NB4 (cell line): ENCODE data around the gene CDH7.

Experiments
- CTCF ChIP-seq: IDR thresholded peaks from one replicate; pipeline ENCODE4 v1.5.1; 2012; ENCODE audit warnings: low read depth, low read length
- MAX ChIP-seq: IDR thresholded peaks from 2 replicates; pipeline ENCODE4 v1.6.1; 2011; ENCODE audit warnings: low read depth, low read length
- POLR2A ChIP-seq: IDR thresholded peaks from 2 replicates; pipeline ENCODE4 v1.6.1; 2011; ENCODE audit warnings: mild to moderate bottlenecking; ENCODE audit not compliant: insufficient read length; ENCODE audit errors: extremely low read depth

DNA sequence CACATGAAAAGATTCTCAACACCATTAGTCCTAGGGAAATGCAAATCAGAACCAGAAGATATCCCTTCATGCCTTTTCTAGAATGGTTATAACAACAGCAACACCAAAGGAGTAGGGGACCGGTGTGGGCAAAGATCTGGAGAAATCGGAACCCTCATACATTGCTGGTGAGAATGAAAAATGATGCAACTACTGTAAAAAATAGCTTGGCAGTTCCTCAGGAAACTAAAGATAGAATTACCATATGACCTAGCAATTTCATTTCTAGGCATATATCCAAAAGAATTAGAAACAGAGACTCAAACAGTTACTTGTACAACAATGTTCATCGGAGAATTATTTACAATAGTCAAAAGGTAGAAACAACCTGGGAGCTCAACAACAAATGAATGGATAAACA is 29.2 kb upstream of the CDH7 start:
- TF ChIP-seq POLR2A, result no peak
- no peak for TF ChIP-seq CTCF
- TF ChIP-seq MAX, result no peak
